GM12874 (cell line): ENCODE results near the gene PTPRN2.

ENCODE experiments used
- TF ChIP-seq, protein P1 (sequence below): IDR thresholded peaks from 2 replicates; pipeline ENCODE4 v1.5.1; 2011; ENCODE audit warnings: low read depth, mild to moderate bottlenecking, control low read depth, low read length, moderate library complexity; ENCODE audit not compliant: insufficient read depth

The PTPRN2 gene

DNA sequence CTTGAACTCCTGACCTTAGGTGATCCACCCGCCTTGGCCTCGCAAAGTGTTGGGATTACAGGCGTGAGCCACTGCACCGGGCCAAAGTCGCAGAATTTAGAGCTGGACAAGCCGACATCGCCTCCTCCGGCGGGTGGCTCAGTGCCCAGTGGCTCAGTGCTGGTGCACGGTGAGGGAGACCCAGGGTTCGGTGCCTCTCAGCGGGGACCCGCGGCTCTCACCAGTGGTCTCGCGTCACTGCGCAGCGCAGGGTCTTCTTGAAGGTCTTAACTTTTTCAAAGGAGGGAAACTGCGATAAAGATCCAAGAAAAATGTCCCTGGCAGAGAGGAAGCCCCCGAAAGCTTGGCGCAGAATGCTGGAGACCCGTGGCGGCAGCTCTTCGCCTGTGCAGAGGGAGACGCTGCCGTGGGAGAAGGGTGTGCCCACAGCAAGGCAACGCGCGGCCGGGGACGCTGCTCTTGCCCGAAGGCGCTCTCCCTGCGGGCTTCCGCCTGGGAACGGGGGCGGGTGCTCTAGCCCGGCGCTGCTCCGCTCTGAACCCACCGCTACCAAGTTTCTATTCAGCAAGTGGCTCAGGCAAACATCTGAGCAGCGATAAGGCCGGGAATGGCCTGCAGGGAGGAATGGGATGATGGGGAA is 926.5 kb downstream of the PTPRN2 start:
- TF ChIP-seq, protein P1, sequence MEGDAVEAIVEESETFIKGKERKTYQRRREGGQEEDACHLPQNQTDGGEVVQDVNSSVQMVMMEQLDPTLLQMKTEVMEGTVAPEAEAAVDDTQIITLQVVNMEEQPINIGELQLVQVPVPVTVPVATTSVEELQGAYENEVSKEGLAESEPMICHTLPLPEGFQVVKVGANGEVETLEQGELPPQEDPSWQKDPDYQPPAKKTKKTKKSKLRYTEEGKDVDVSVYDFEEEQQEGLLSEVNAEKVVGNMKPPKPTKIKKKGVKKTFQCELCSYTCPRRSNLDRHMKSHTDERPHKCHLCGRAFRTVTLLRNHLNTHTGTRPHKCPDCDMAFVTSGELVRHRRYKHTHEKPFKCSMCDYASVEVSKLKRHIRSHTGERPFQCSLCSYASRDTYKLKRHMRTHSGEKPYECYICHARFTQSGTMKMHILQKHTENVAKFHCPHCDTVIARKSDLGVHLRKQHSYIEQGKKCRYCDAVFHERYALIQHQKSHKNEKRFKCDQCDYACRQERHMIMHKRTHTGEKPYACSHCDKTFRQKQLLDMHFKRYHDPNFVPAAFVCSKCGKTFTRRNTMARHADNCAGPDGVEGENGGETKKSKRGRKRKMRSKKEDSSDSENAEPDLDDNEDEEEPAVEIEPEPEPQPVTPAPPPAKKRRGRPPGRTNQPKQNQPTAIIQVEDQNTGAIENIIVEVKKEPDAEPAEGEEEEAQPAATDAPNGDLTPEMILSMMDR: no peak

DNA sequence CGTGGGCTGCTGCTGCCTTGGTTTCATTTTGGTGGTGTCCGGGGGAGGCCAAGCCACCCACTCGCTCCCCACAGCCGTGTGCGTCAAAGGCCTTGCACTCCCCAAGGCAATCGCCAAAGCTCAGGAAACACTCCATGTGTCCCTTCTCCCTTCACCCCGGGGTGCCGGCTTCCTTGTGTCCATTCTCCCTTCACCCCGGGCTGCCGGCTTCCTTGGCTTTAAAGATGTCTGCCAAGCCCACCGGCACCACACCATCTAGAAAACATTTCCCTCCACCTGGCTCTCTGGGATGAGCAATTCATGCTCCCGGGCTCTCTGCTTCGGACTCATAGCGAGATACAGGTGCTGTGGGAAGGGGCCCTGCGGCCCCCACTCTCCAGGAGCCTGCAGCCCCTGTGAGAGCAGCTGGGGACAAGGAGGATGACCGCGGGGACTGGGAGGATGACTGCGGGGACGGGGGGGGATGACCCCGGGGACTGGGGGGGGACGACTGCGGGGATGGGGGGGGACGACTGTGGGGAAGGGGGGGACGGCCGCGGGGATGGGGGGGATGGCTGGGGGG is 928.7 kb downstream of the PTPRN2 start:
- TF ChIP-seq, protein P1: no peak

DNA sequence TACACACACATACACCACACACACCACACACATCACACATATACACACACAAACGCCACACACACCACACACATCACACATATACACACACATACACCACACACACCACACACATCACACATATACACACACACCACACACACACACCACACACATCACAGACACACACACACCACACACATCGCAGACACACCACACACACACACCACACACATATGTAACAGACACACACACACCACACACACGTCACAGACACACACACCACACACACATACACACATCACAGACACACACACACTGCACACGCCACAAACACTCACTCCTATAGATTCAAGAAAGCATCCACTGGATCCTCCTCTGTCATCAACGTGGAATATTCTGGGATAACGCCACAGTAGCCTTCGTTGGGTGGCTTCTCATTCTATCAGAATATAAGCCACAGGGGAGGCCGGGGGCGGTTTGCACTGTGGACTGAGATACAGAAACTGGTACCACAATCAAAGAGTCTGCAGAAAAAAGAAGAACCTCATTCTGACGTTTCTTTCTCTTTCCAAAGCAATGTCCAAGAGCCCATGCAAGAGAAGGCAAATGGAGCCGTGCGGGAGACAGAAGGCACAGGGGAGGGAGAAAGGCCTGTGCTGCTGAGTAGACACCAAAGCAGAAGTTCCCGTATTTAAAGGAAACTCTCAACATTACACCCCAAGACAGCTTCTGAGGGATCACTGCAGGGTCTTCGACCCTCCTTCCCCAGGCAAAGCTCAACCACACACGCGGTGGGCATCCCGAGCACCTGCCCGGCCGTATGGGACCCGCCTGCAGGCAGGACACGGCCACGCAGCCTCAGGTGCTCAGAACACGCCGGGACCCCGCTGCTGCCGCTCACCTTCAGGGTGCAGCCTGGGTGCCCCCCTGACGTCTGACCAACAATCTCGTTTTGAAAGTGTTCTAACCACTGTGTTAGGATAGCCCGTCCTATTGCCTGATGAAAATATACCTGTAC is 929.6 kb downstream of the PTPRN2 start:
- TF ChIP-seq, protein P1: no peak

DNA sequence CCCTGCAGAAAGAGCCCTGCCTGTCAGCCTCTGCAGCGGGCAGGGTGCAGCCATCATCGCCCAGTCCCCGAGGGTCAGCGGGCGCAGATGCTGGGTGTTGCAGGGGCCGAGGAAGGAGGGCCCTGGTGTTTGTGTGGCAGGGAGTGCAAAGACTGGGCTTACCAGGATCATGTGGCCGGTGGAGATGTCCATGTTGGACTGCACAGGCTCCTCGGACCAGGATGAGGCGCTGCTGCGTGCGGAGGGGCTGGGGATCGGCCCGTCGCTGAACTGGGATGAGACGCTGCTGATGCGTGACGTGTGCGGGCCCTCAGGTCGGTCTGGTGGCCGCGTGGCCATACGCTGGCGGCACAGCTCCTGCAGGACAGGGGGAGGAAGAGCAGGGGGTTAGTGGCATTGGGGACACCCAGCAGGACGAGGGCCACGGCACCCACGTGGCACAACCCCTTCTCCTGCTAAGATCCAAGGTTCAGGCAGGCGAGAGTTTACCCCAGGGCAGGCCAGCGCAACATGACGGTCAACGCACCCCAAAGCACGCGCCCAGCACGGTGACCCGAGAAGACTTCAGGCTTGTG is 931.3 kb downstream of the PTPRN2 start:
- TF ChIP-seq, protein P1: no peak

DNA sequence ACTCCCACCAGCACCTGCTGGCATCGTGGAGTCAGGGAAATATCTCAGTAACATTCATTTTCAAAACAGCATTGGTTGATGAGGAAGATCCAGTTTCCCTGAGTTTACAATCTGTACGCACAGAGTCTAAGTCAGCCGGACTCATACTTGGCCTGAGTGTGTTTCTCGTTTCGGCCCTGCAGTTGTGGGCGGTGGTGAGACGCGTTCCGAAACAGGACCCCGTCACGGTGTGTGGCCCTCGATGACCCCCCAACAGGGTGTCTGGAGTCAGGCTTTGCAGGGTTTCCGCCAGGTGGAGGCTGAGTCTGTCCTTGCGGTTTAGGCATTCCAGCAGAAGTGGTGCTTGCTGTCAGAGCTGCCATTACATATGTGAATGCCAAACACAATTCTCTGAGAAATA is 933.3 kb downstream of the PTPRN2 start:
- TF ChIP-seq, protein P1: no peak

DNA sequence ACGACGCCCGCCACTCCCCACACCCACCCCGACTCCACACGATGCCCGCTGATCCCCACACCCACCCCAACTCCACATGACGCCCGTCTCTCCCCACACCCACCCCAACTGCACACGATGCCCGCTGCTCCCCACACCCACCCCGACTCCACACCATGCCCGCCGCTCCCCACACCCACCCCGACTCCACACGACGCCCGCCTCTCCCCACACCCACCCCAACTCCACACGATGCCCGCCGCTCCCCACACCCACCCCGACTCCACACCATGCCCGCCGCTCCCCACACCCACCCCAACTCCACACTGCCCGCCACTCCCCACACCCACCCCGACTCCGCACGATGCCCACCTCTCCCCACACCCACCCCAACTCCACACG is 933.8 kb downstream of the PTPRN2 start:
- TF ChIP-seq, protein P1: no peak
